Measurements from ENCODE around the gene SORT1. TPM values are rescaled to one million over a fixed set of nuclear protein-coding genes. Genes with fewer than 3 reads are reported as not detected.
"Not testable (repeated sequence)": the region's sequence is repeated elsewhere in the genome, so short reads cannot be mapped to it uniquely, and the experiment has no call there.

Gene SORT1
- total RNA-seq (10 to 100 TPM; 30.1 to 78.6 TPM), polyA plus RNA-seq (ENCODE audit: insufficient read length in 2 of 2) (10 to 100 TPM; 59.1 to 65.3 TPM)
- long read RNA-seq, donor 1, full-length matches to known transcripts: 7 of 14 reads
- long read RNA-seq, donor 1, partial matches to known transcripts: 7 of 14 reads
- long read RNA-seq, donor 1, other reads (novel, unspliced or antisense): 0 of 14 reads
- long read RNA-seq, donor 2, full-length matches to known transcripts: 4 of 52 reads
- long read RNA-seq, donor 2, partial matches to known transcripts: 48 of 52 reads
- long read RNA-seq, donor 2, other reads (novel, unspliced or antisense): 0 of 52 reads
- long read RNA-seq, donor 3, full-length matches to known transcripts: 3 of 8 reads
- long read RNA-seq, donor 3, partial matches to known transcripts: 5 of 8 reads
- long read RNA-seq, donor 3, other reads (novel, unspliced or antisense): 0 of 8 reads
- long read RNA-seq, donor 4, full-length matches to known transcripts: 2 of 2 reads
- long read RNA-seq, donor 4, partial matches to known transcripts: 0 of 2 reads
- long read RNA-seq, donor 4, other reads (novel, unspliced or antisense): 0 of 2 reads

- no peaks in the 10 kb centered on the region for H3K27me3 ChIP-seq (ENCODE audit: control insufficient read depth, insufficient read depth, low read length)
- H3K4me3 ChIP-seq (ENCODE audit: low read depth, low read length): peak within 1 kb of the TSS; percentile 71
- H3K36me3 ChIP-seq (ENCODE audit: control insufficient read depth, insufficient read depth, low read length): peaks cover 3% of the 10 kb centered on the region
- peak; percentile 76 to 99 (median 92) for DNase-seq (ENCODE audit: low read depth in 4 of 6, low spot score in 6 of 6)
- H3K9me3 ChIP-seq (ENCODE audit: control insufficient read depth, insufficient read depth, low read length): no peaks in the 10 kb centered on the region
- peaks cover 17% of the 10 kb centered on the region for H3K4me1 ChIP-seq (ENCODE audit: control insufficient read depth, insufficient read depth, low read length)
- under 1% methylated on average over 98 of the region's 98 CpGs for WGBS (ENCODE audit: insufficient coverage)
- H3K27ac ChIP-seq (ENCODE audit: low read depth, low read length): peak within 1 kb of the TSS; percentile 76
Observed at GRCh38 chr1:109397581-109398342, at the start of gene SORT1. Gene SORT1, minus strand, starts transcription at chr1:109397918. Its CDS starts 26 bp downstream, at chr1:109397892.

- not testable (repeated sequence) for H3K27ac ChIP-seq (ENCODE audit: low read depth, low read length); H3K4me3 ChIP-seq (ENCODE audit: low read depth, low read length); H3K36me3 ChIP-seq (ENCODE audit: control insufficient read depth, insufficient read depth, low read length); H3K9me3 ChIP-seq (ENCODE audit: control insufficient read depth, insufficient read depth, low read length); H3K4me1 ChIP-seq (ENCODE audit: control insufficient read depth, insufficient read depth, low read length); DNase-seq (ENCODE audit: low read depth in 4 of 6, low spot score in 6 of 6)
- WGBS (ENCODE audit: insufficient coverage): 87% methylated on average over 3 of the region's 11 CpGs
- H3K27me3 ChIP-seq (ENCODE audit: control insufficient read depth, insufficient read depth, low read length): peaks cover 31% of the 10 kb centered on the region
Observed at GRCh38 chr1:109445949-109446695, 48.4 kb upstream of the SORT1 start.

- WGBS (ENCODE audit: insufficient coverage): 60% methylated on average over 1 of the region's 1 CpG
- no peak overlapping the region for H3K27ac ChIP-seq (ENCODE audit: low read depth, low read length)
- no peaks in the 10 kb centered on the region for H3K36me3 ChIP-seq (ENCODE audit: control insufficient read depth, insufficient read depth, low read length)
- H3K4me1 ChIP-seq (ENCODE audit: control insufficient read depth, insufficient read depth, low read length): no peaks in the 10 kb centered on the region
- no peak overlapping the region for H3K4me3 ChIP-seq (ENCODE audit: low read depth, low read length)
- no peak for DNase-seq (ENCODE audit: low read depth in 4 of 6, low spot score in 6 of 6)
- H3K9me3 ChIP-seq (ENCODE audit: control insufficient read depth, insufficient read depth, low read length): no peaks in the 10 kb centered on the region
- H3K27me3 ChIP-seq (ENCODE audit: control insufficient read depth, insufficient read depth, low read length): peaks cover 31% of the 10 kb centered on the region
Observed at GRCh38 chr1:109444346-109444745, 46.6 kb upstream of the SORT1 start.

GRCh38 chr1:109443476-109443875 is 45.8 kb upstream of the SORT1 start:
- H3K27ac ChIP-seq (ENCODE audit: low read depth, low read length): no peak overlapping the region
- H3K36me3 ChIP-seq (ENCODE audit: control insufficient read depth, insufficient read depth, low read length): no peaks in the 10 kb centered on the region
- no peaks in the 10 kb centered on the region for H3K9me3 ChIP-seq (ENCODE audit: control insufficient read depth, insufficient read depth, low read length)
- WGBS (ENCODE audit: insufficient coverage): 80% methylated on average over 1 of the region's 2 CpGs
- no peak overlapping the region for H3K4me3 ChIP-seq (ENCODE audit: low read depth, low read length)
- H3K27me3 ChIP-seq (ENCODE audit: control insufficient read depth, insufficient read depth, low read length): peaks cover 31% of the 10 kb centered on the region
- H3K4me1 ChIP-seq (ENCODE audit: control insufficient read depth, insufficient read depth, low read length): no peaks in the 10 kb centered on the region
- DNase-seq (ENCODE audit: low read depth in 4 of 6, low spot score in 6 of 6): no peak

- Histone ChIP-seq H3K36me3 (ENCODE audit: control insufficient read depth, insufficient read depth, low read length) (no peaks in the 10 kb centered on the region), H3K9me3 (ENCODE audit: control insufficient read depth, insufficient read depth, low read length) (no peaks in the 10 kb centered on the region), H3K4me3 (ENCODE audit: low read depth, low read length) (no peak overlapping the region), H3K27me3 (ENCODE audit: control insufficient read depth, insufficient read depth, low read length) (peaks cover 21% of the 10 kb centered on the region), H3K27ac (ENCODE audit: low read depth, low read length) (no peak overlapping the region), H3K4me1 (ENCODE audit: control insufficient read depth, insufficient read depth, low read length) (no peaks in the 10 kb centered on the region)
- 0% methylated on average over 1 of the region's 1 CpG for WGBS (ENCODE audit: insufficient coverage)
- no peak for DNase-seq (ENCODE audit: low read depth in 4 of 6, low spot score in 6 of 6)
Observed at GRCh38 chr1:109441069-109441468, 43.4 kb upstream of the SORT1 start.

- 70% methylated on average over 2 of the region's 3 CpGs for WGBS (ENCODE audit: insufficient coverage)
- no peaks in the 10 kb centered on the region for H3K4me1 ChIP-seq (ENCODE audit: control insufficient read depth, insufficient read depth, low read length)
- peaks cover 11% of the 10 kb centered on the region for H3K27me3 ChIP-seq (ENCODE audit: control insufficient read depth, insufficient read depth, low read length)
- H3K4me3 ChIP-seq (ENCODE audit: low read depth, low read length): no peak overlapping the region
- H3K27ac ChIP-seq (ENCODE audit: low read depth, low read length): no peak overlapping the region
- no peaks in the 10 kb centered on the region for H3K36me3 ChIP-seq (ENCODE audit: control insufficient read depth, insufficient read depth, low read length)
- no peak for DNase-seq (ENCODE audit: low read depth in 4 of 6, low spot score in 6 of 6)
- no peaks in the 10 kb centered on the region for H3K9me3 ChIP-seq (ENCODE audit: control insufficient read depth, insufficient read depth, low read length)
Observed at GRCh38 chr1:109438798-109439297, 41.1 kb upstream of the SORT1 start.

- Histone ChIP-seq H3K27ac (ENCODE audit: low read depth, low read length) (no peak overlapping the region), H3K4me3 (ENCODE audit: low read depth, low read length) (no peak overlapping the region), H3K36me3 (ENCODE audit: control insufficient read depth, insufficient read depth, low read length) (no peaks in the 10 kb centered on the region), H3K9me3 (ENCODE audit: control insufficient read depth, insufficient read depth, low read length) (no peaks in the 10 kb centered on the region), H3K27me3 (ENCODE audit: control insufficient read depth, insufficient read depth, low read length) (no peaks in the 10 kb centered on the region), H3K4me1 (ENCODE audit: control insufficient read depth, insufficient read depth, low read length) (no peaks in the 10 kb centered on the region)
- no peak for DNase-seq (ENCODE audit: low read depth in 4 of 6, low spot score in 6 of 6)
- no CpG with 5 or more reads among the region's 1 CpG for WGBS (ENCODE audit: insufficient coverage)
Observed at GRCh38 chr1:109434484-109434883, 36.8 kb upstream of the SORT1 start.

- no peaks in the 10 kb centered on the region for H3K36me3 ChIP-seq (ENCODE audit: control insufficient read depth, insufficient read depth, low read length)
- H3K4me3 ChIP-seq (ENCODE audit: low read depth, low read length): no peak overlapping the region
- DNase-seq (ENCODE audit: low read depth in 4 of 6, low spot score in 6 of 6): no peak
- no peak overlapping the region for H3K27ac ChIP-seq (ENCODE audit: low read depth, low read length)
- no peaks in the 10 kb centered on the region for H3K9me3 ChIP-seq (ENCODE audit: control insufficient read depth, insufficient read depth, low read length)
- no peaks in the 10 kb centered on the region for H3K4me1 ChIP-seq (ENCODE audit: control insufficient read depth, insufficient read depth, low read length)
- no peaks in the 10 kb centered on the region for H3K27me3 ChIP-seq (ENCODE audit: control insufficient read depth, insufficient read depth, low read length)
- 100% methylated on average over 1 of the region's 1 CpG for WGBS (ENCODE audit: insufficient coverage)
Observed at GRCh38 chr1:109433322-109433721, 35.6 kb upstream of the SORT1 start.

GRCh38 chr1:109432336-109432735 is 34.6 kb upstream of the SORT1 start:
- no peak for DNase-seq (ENCODE audit: low read depth in 4 of 6, low spot score in 6 of 6)
- no peaks in the 10 kb centered on the region for H3K27me3 ChIP-seq (ENCODE audit: control insufficient read depth, insufficient read depth, low read length)
- no peaks in the 10 kb centered on the region for H3K4me1 ChIP-seq (ENCODE audit: control insufficient read depth, insufficient read depth, low read length)
- no peak overlapping the region for H3K4me3 ChIP-seq (ENCODE audit: low read depth, low read length)
- no peaks in the 10 kb centered on the region for H3K9me3 ChIP-seq (ENCODE audit: control insufficient read depth, insufficient read depth, low read length)
- H3K27ac ChIP-seq (ENCODE audit: low read depth, low read length): no peak overlapping the region
- H3K36me3 ChIP-seq (ENCODE audit: control insufficient read depth, insufficient read depth, low read length): no peaks in the 10 kb centered on the region
